ENCODE results near the gene RBP7.

DNA sequence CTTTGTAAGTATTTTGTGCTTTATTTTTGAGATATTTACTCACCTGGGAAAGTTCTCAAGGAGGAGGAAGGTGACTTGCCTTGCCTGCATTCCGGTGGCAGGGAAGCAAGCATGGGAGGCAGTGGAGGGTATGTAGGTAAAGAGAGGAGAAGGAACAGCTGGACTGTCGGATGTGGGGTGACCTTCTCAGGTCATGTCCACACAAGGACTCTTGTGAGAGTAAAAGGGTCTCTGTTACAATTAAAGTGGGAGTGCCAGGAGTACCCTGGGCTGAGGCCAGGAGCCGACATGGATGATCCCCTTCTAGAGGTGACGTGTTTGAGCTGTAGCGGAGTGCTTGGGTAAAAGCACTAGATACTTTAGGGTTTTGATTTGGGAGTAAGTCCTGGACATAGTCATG, 60.8 kb downstream of the RBP7 start:
- TF ChIP-seq, protein P1, sequence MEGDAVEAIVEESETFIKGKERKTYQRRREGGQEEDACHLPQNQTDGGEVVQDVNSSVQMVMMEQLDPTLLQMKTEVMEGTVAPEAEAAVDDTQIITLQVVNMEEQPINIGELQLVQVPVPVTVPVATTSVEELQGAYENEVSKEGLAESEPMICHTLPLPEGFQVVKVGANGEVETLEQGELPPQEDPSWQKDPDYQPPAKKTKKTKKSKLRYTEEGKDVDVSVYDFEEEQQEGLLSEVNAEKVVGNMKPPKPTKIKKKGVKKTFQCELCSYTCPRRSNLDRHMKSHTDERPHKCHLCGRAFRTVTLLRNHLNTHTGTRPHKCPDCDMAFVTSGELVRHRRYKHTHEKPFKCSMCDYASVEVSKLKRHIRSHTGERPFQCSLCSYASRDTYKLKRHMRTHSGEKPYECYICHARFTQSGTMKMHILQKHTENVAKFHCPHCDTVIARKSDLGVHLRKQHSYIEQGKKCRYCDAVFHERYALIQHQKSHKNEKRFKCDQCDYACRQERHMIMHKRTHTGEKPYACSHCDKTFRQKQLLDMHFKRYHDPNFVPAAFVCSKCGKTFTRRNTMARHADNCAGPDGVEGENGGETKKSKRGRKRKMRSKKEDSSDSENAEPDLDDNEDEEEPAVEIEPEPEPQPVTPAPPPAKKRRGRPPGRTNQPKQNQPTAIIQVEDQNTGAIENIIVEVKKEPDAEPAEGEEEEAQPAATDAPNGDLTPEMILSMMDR (IDR thresholded peaks at IDR 0.05; ENCODE audit: insufficient read depth, low read length): no peak
- TF ChIP-seq POLR2AphosphoS5 (IDR thresholded peaks at IDR 0.05; ENCODE audit: low read depth) (no peak), GABPA (IDR thresholded peaks at IDR 0.05; ENCODE audit: low read depth) (no peak), SPI1 (IDR thresholded peaks at IDR 0.05; ENCODE audit: borderline replicate concordance, low read depth) (no peak)
- TF ChIP-seq, protein P2, sequence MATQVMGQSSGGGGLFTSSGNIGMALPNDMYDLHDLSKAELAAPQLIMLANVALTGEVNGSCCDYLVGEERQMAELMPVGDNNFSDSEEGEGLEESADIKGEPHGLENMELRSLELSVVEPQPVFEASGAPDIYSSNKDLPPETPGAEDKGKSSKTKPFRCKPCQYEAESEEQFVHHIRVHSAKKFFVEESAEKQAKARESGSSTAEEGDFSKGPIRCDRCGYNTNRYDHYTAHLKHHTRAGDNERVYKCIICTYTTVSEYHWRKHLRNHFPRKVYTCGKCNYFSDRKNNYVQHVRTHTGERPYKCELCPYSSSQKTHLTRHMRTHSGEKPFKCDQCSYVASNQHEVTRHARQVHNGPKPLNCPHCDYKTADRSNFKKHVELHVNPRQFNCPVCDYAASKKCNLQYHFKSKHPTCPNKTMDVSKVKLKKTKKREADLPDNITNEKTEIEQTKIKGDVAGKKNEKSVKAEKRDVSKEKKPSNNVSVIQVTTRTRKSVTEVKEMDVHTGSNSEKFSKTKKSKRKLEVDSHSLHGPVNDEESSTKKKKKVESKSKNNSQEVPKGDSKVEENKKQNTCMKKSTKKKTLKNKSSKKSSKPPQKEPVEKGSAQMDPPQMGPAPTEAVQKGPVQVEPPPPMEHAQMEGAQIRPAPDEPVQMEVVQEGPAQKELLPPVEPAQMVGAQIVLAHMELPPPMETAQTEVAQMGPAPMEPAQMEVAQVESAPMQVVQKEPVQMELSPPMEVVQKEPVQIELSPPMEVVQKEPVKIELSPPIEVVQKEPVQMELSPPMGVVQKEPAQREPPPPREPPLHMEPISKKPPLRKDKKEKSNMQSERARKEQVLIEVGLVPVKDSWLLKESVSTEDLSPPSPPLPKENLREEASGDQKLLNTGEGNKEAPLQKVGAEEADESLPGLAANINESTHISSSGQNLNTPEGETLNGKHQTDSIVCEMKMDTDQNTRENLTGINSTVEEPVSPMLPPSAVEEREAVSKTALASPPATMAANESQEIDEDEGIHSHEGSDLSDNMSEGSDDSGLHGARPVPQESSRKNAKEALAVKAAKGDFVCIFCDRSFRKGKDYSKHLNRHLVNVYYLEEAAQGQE (IDR thresholded peaks at IDR 0.05; ENCODE audit: insufficient replicate concordance, low read depth): no peak
